Naive B cell (primary cell): Measurements from ENCODE around the gene SFXN1. TPM values are rescaled to one million over a fixed set of nuclear protein-coding genes. Genes with fewer than 3 reads are reported as not detected.
A peak's percentile ranks its signal among the peaks of the same experiment; 100 is the strongest.
"Not testable (repeated sequence)": the region's sequence is repeated elsewhere in the genome, so short reads cannot be mapped to it uniquely, and the experiment has no call there.

Source experiments
- ATAC-seq, 2 donors: fragments of 150-1000 bp; cut with Tn5 transposase; 2 replicates each; pipeline ENCODE4 v1.10.0; 2021; ENCODE audit warnings: low read depth in 2 of 2, mild to moderate bottlenecking in 2 of 2, moderate library complexity in 2 of 2
- DNase-seq: peaks from one replicate; pipeline ENCODE4 v3.0.0; 2022
- H3K27ac Mint-ChIP-seq, 6 donors: one replicate each; pipeline ENCODE4 v1.8.0; 2020 to 2022; ENCODE audit warnings: mild to moderate bottlenecking in 6 of 6, mixed read lengths in 6 of 6, moderate library complexity in 5 of 6, inconsistent platforms in 2 of 6
- H3K27me3 Mint-ChIP-seq, 3 donors: one replicate each; pipeline ENCODE4 v1.8.0; 2021 to 2022; ENCODE audit warnings: mixed read lengths in 3 of 3, mild to moderate bottlenecking in 1 of 3
- H3K36me3 Mint-ChIP-seq, 2 donors: one replicate each; pipeline ENCODE4 v1.8.0; 2020 to 2022; ENCODE audit warnings: mixed read lengths in 2 of 2, inconsistent platforms in 1 of 2, mild to moderate bottlenecking in 1 of 2
- H3K4me1 Mint-ChIP-seq, 3 donors: one replicate each; pipeline ENCODE4 v1.8.0; 2020 to 2022; ENCODE audit warnings: mixed read lengths in 3 of 3, inconsistent platforms in 1 of 3, mild to moderate bottlenecking in 1 of 3, moderate library complexity in 1 of 3
- H3K4me3 Mint-ChIP-seq, 8 donors: one replicate each; pipeline ENCODE4 v1.8.0; 2020 to 2022; ENCODE audit warnings: mild to moderate bottlenecking in 8 of 8, mixed read lengths in 8 of 8, moderate library complexity in 8 of 8, inconsistent platforms in 2 of 8
- H3K9me3 Mint-ChIP-seq, 7 donors: one replicate each; pipeline ENCODE4 v1.8.0; 2020 to 2022; ENCODE audit warnings: mixed read lengths in 7 of 7, mild to moderate bottlenecking in 5 of 7, inconsistent platforms in 2 of 7, moderate library complexity in 1 of 7
- polyA plus RNA-seq, 6 donors: library from polyadenylated mRNA; unstranded; fragments of 300-500 nt; fragmentation: Illumina TruSeq; gene quantifications; one replicate each; pipeline ENCODE4 v1.2.3, GENCODE V29; 2021; ENCODE audit warnings: low read depth in 6 of 6

Gene SFXN1
- polyA plus RNA-seq = 10 to 100 TPM; 12.0 to 18.0 (median 16.0) TPM

DNA sequence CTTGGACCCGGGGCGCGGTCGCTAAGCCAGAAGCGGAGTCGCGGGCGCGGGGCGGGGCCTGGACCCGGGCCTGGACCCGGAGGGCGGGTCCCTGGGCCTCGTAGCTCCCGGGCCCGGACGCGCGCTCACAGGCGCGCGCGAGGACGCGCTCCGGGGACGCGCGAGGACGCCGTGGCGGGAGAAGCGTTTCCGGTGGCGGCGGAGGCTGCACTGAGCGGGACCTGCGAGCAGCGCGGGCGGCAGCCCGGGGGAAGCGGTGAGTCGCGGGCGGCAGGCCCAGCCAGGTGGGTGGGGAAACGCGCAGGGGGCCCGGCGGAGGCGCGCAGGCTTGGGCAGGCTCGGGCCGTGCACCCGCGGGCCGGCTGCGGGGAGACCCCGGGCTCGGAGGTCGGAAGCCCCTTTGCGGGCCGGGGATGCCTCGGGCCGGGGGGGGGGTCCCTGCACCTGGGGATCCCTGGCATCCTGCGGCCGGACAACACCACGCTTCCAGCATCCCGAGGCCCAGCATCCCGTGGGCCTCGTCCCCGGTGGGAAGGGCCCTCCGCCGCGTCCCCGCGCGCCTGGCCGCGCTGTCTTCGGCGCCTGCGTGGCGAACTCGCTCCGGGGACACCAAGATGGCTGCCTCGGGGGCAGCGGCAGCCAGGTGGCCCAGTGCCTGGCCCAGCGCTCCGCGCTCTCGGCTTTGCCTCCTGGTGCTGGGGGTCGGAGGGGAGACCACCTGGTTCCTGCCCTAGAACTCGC is at the start of gene SFXN1:
TSS of gene SFXN1 (plus strand) at position 177 of the 741 bp plus-strand sequence. CDS start 13,544 bp downstream, outside the sequence.
- DNase-seq (peak; percentile 51), ATAC-seq (peak; percentile 77 to 80)
- Mint-ChIP-seq H3K4me1 (peaks cover 30 to 39% (median 36%) of the 10 kb centered on the region in 3 donors), H3K36me3 (peaks cover 0 to 14% of the 10 kb centered on the region in 2 donors), H3K9me3 (no peaks in the 10 kb centered on the region), H3K27ac (peak within 1 kb of the TSS; percentile 29 to 96 (median 88)), H3K27me3 (peaks cover 8 to 22% (median 13%) of the 10 kb centered on the region in 3 donors), H3K4me3 (peak within 1 kb of the TSS; percentile 93 to 98 (median 96))

GRCh38 chr5:175434800-175435199 is 43.6 kb upstream of the SFXN1 start:
- Mint-ChIP-seq H3K27ac (no peak overlapping the region), H3K9me3 (peaks cover 0 to 3% (median under 1%) of the 10 kb centered on the region in 7 donors), H3K27me3 (peaks cover 16 to 39% (median 27%) of the 10 kb centered on the region in 3 donors), H3K4me1 (no peaks in the 10 kb centered on the region), H3K4me3 (no peak overlapping the region), H3K36me3 (no peaks in the 10 kb centered on the region)
- ATAC-seq = no peak
- DNase-seq = no peak

- DNase-seq (no peak), ATAC-seq (no peak)
- H3K27ac Mint-ChIP-seq = no peak overlapping the region
- peaks cover 16 to 35% (median 31%) of the 10 kb centered on the region in 3 donors for H3K27me3 Mint-ChIP-seq
- no peaks in the 10 kb centered on the region for H3K36me3 Mint-ChIP-seq
- no peak overlapping the region for H3K4me3 Mint-ChIP-seq
- H3K9me3 Mint-ChIP-seq = no peaks in the 10 kb centered on the region
- no peaks in the 10 kb centered on the region for H3K4me1 Mint-ChIP-seq
Observed at GRCh38 chr5:175436359-175436758, 42.0 kb upstream of the SFXN1 start.

DNA sequence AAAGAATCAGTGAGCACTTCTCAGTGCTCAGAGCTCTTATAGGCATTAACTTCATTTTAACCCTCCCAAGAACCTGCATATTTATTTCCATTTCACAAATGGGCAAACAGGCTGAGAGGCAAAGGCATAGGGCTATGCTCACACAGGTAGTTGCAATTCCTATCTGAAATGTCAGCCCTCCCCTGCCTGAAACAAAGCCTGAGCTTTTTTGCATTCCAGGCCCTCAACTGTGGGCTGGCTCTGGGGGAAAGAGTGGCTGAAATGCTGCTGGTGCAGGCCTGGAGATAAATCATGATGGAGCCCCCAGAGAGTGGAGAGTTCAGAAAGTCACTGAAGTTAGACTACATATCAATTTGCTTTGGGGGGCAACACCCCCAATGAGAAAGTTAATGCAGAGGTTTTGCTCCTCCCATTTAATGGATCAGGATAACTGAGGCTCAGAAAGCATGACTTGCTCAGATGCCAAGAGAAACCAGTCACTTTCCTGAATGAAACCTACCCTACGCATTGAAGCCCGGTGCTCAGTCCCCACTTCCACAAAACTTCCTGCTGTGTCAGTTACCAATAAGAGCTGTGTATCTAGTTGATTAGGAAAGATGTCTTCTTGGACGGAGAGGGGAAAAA is 40.0 kb upstream of the SFXN1 start:
- no peaks in the 10 kb centered on the region for H3K4me1 Mint-ChIP-seq
- no peak for DNase-seq
- peaks cover 32 to 51% (median 49%) of the 10 kb centered on the region in 3 donors for H3K27me3 Mint-ChIP-seq
- H3K9me3 Mint-ChIP-seq = no peaks in the 10 kb centered on the region
- H3K36me3 Mint-ChIP-seq = no peaks in the 10 kb centered on the region
- no peak overlapping the region for H3K4me3 Mint-ChIP-seq
- H3K27ac Mint-ChIP-seq = no peak overlapping the region
- ATAC-seq = no peak

GRCh38 chr5:175443514-175444059 is 34.8 kb upstream of the SFXN1 start:
- Mint-ChIP-seq H3K36me3 (no peaks in the 10 kb centered on the region), H3K27me3 (peaks cover 44 to 63% (median 54%) of the 10 kb centered on the region in 3 donors), H3K9me3 (no peaks in the 10 kb centered on the region), H3K27ac (no peak overlapping the region), H3K4me3 (no peak overlapping the region), H3K4me1 (peaks cover 0 to 6% (median 4%) of the 10 kb centered on the region in 3 donors)
- no peak for ATAC-seq
- DNase-seq = no peak

DNA sequence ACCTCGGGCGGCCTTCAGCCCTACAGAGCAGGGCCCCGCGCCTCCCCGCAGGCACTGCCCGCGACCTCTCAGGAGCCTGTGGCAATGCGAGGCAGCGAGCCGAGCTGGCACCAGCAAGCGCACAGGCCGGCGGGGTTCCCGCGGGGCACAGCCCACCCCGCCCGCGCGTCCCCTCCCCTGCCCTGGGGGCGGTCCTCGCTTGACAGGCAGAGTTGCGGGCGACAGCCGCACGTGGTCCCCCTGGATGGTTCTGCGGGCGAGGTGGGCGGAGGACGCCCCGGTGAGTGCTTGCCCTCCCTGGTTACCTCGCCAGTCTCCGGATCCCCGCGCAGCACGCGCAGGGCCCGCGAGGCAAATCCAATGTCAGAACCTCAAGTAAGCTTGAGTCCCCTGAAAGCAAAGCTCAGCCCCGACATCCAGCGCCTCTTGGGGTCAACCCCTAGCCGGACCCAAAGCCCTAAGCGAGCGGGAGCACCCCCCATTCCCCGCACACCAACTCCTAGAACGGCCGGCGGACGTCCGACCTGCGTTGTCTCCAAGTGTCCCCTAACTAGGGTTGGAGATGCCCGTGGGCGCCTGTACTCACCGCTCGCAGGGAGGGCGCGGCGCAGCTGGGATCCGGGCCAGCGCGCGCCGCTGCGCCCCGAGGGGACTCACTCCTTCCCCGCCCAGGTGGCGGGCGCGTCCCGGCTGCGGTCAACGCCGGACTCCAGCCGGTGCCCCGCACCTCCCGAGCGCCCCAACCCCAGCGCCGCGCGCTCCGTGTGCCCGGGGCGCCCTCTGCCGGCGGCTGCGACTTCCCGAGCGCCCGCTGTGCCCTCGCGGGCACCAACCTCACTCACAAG is 34.1 kb upstream of the SFXN1 start, which contains the start of gene DRD1:
TSS of gene DRD1 (minus strand) at position 123 of the 845 bp plus-strand sequence. CDS start 1,083 bp downstream, outside the sequence.
- H3K27me3 Mint-ChIP-seq = peaks cover 46 to 67% (median 54%) of the 10 kb centered on the region in 3 donors
- DNase-seq (no peak), ATAC-seq (no peak)

DNA sequence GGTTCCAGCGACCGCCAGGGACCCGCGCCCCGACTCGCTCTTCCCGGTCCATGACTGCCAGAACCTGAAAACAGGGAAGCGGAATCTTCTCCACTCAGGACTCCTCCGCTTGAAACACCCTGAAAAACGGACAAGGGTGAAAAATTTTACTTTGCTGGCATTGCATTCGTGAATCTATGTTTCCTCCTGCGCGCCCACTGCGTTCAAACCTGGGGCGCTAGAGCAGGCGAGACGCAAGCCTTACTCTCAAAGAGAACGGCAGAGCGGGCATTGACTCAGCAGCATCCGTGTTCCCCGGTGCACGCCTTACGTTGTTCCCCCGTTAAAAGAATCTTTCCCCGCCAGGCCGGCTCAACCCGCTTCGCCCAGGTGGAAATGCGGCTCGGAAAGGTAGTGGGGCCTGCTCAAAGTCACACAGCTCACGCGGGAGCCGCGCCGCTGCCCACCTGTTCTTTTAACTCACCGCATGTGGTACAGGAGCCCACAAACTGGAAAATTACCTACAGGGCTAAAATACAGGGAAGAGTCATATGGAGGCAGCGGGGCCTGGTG is 33.4 kb upstream of the SFXN1 start:
- Mint-ChIP-seq H3K4me1 (peaks cover 0 to 6% (median 4%) of the 10 kb centered on the region in 3 donors), H3K9me3 (no peaks in the 10 kb centered on the region), H3K27ac (no peak overlapping the region), H3K27me3 (peaks cover 46 to 70% (median 57%) of the 10 kb centered on the region in 3 donors), H3K4me3 (peak overlapping the region in 4 of 8 donors; percentile 47 to 68 (median 54)), H3K36me3 (no peaks in the 10 kb centered on the region)
- ATAC-seq = no peak
- DNase-seq = no peak

More for the DNA sequence above, 34.1 kb upstream of the SFXN1 start, which contains the start of gene DRD1:
- H3K9me3 Mint-ChIP-seq = no peaks in the 10 kb centered on the region
- no peak within 1 kb of the TSS for H3K27ac Mint-ChIP-seq
- H3K4me3 Mint-ChIP-seq = peak within 1 kb of the TSS in 2 of 8 donors; percentile 58 to 68
- H3K36me3 Mint-ChIP-seq = no peaks in the 10 kb centered on the region
- peaks cover 0 to 6% (median 4%) of the 10 kb centered on the region in 3 donors for H3K4me1 Mint-ChIP-seq

DNA sequence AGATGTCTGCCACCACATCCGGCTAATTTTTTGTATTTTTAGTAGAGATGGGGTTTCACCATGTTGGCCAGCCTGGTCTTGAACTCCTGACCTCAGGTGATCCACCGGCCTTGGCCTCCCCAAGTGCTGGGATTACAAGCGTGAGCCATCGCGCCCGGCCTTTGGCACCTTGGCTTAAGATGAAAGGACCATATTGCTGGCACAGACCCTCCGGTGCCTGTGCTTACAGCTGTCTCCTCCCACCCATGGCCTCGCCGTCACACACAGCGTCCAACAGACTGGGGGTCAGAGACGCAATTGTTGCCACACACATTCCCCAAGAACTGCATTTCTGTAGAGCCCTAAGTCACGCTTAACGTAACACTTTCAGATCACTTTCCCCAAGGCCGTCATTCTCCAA is 32.0 kb upstream of the SFXN1 start:
- H3K36me3 Mint-ChIP-seq, DNase-seq, H3K9me3 Mint-ChIP-seq, ATAC-seq, H3K4me1 Mint-ChIP-seq, H3K4me3 Mint-ChIP-seq: not testable (repeated sequence)
- Mint-ChIP-seq H3K27ac (peak overlapping the region in 1 of 6 donors; percentile 34), H3K27me3 (peaks cover 50 to 83% (median 67%) of the 10 kb centered on the region in 3 donors)

GRCh38 chr5:175447571-175447970 is 30.8 kb upstream of the SFXN1 start:
- no peak overlapping the region for H3K27ac Mint-ChIP-seq
- H3K4me3 Mint-ChIP-seq = no peak overlapping the region
- peaks cover 0 to 6% (median 4%) of the 10 kb centered on the region in 3 donors for H3K4me1 Mint-ChIP-seq
- peaks cover 0 to 9% of the 10 kb centered on the region in 2 donors for H3K36me3 Mint-ChIP-seq
- DNase-seq (no peak), ATAC-seq (no peak)
- H3K9me3 Mint-ChIP-seq = no peaks in the 10 kb centered on the region
- peaks cover 47 to 79% (median 67%) of the 10 kb centered on the region in 3 donors for H3K27me3 Mint-ChIP-seq

- no peaks in the 10 kb centered on the region for H3K9me3 Mint-ChIP-seq
- peaks cover 42 to 79% (median 67%) of the 10 kb centered on the region in 3 donors for H3K27me3 Mint-ChIP-seq
- H3K4me1 Mint-ChIP-seq = peaks cover 0 to 6% (median 4%) of the 10 kb centered on the region in 3 donors
- H3K4me3 Mint-ChIP-seq = no peak overlapping the region
- no peak for ATAC-seq
- peaks cover 0 to 9% of the 10 kb centered on the region in 2 donors for H3K36me3 Mint-ChIP-seq
- DNase-seq = no peak
- no peak overlapping the region for H3K27ac Mint-ChIP-seq
Observed at GRCh38 chr5:175448276-175448675, 30.1 kb upstream of the SFXN1 start.

GRCh38 chr5:175452166-175452565 is 26.2 kb upstream of the SFXN1 start:
- H3K27ac Mint-ChIP-seq = no peak overlapping the region
- DNase-seq = no peak
- H3K4me3 Mint-ChIP-seq = no peak overlapping the region
- peaks cover 0 to 5% (median 0%) of the 10 kb centered on the region in 7 donors for H3K9me3 Mint-ChIP-seq
- no peaks in the 10 kb centered on the region for H3K4me1 Mint-ChIP-seq
- peaks cover 0 to 9% of the 10 kb centered on the region in 2 donors for H3K36me3 Mint-ChIP-seq
- no peak for ATAC-seq
- peaks cover 52 to 78% (median 63%) of the 10 kb centered on the region in 3 donors for H3K27me3 Mint-ChIP-seq

GRCh38 chr5:175454338-175454737 is 24.0 kb upstream of the SFXN1 start:
- peaks cover 46 to 65% (median 57%) of the 10 kb centered on the region in 3 donors for H3K27me3 Mint-ChIP-seq
- not testable (repeated sequence) for H3K9me3 Mint-ChIP-seq, H3K4me3 Mint-ChIP-seq, H3K27ac Mint-ChIP-seq, DNase-seq, H3K36me3 Mint-ChIP-seq, H3K4me1 Mint-ChIP-seq, ATAC-seq
